HepG2 (cell line): ENCODE data around the gene KIAA1614. TPM values are rescaled to one million over a fixed set of nuclear protein-coding genes. Genes with fewer than 3 reads are reported as not detected.

ENCODE experiments used
- GTF3A ChIP-seq: sonication (generic); formaldehyde crosslinking; conservative IDR thresholded peaks from 2 replicates; pipeline ENCODE4 v1.4.0; 2020; ENCODE audit warnings: mild to moderate bottlenecking, missing genetic modification reagents
- HDAC1 ChIP-seq: sonication (generic); formaldehyde crosslinking; IDR thresholded peaks from 2 replicates; pipeline ENCODE4 v1.5.1; 2020; ENCODE audit warnings: mild to moderate bottlenecking, missing genetic modification reagents
- IKZF5 ChIP-seq: IDR thresholded peaks from 2 replicates; pipeline ENCODE4 v1.6.1; 2018; ENCODE audit warnings: missing genetic modification reagents, mild to moderate bottlenecking, missing compliant biosample characterization
- MYPOP ChIP-seq: sonication (generic); formaldehyde crosslinking; IDR thresholded peaks from 2 replicates; pipeline ENCODE4 v1.8.1; 2023; ENCODE audit warnings: mild to moderate bottlenecking, moderate library complexity, missing genetic modification reagents
- NRL ChIP-seq: sonication (generic); formaldehyde crosslinking; IDR thresholded peaks from 2 replicates; pipeline ENCODE4 v1.5.0; 2020; ENCODE audit warnings: missing genetic modification reagents, mild to moderate bottlenecking, moderate library complexity, borderline replicate concordance
- STAG1 ChIP-seq: sonication (generic); formaldehyde crosslinking; IDR thresholded peaks from 2 replicates; pipeline ENCODE4 v1.4.0; 2020; ENCODE audit warnings: missing genetic modification reagents
- TEF ChIP-seq: sonication (generic); formaldehyde crosslinking; IDR thresholded peaks from 2 replicates; pipeline ENCODE4 v1.5.0; 2020; ENCODE audit warnings: missing genetic modification reagents
- YEATS4 ChIP-seq: sonication (generic); formaldehyde crosslinking; IDR thresholded peaks from 2 replicates; pipeline ENCODE4 v1.4.0; 2020; ENCODE audit warnings: missing genetic modification reagents, borderline replicate concordance
- ZBTB7A ChIP-seq: sonication (generic); formaldehyde crosslinking; IDR thresholded peaks from 2 replicates; pipeline ENCODE4 v1.8.0; 2022; ENCODE audit warnings: mild to moderate bottlenecking, missing genetic modification reagents
- ZFYVE20 ChIP-seq: sonication (generic); formaldehyde crosslinking; IDR thresholded peaks from 2 replicates; pipeline ENCODE4 v1.8.0; 2023; ENCODE audit warnings: low read depth, mild to moderate bottlenecking, moderate library complexity, missing genetic modification reagents, borderline replicate concordance
- ZNF124 ChIP-seq: sonication (generic); formaldehyde crosslinking; IDR thresholded peaks from 2 replicates; pipeline ENCODE4 v1.4.0; 2020; ENCODE audit warnings: missing genetic modification reagents
- ZNF224 ChIP-seq: sonication (generic); formaldehyde crosslinking; IDR thresholded peaks from 2 replicates; pipeline ENCODE4 v1.5.0; 2020; ENCODE audit warnings: mild to moderate bottlenecking, missing genetic modification reagents
- ZNF234 ChIP-seq: sonication (generic); formaldehyde crosslinking; conservative IDR thresholded peaks from 2 replicates; pipeline ENCODE4 v1.5.1; 2020; ENCODE audit warnings: mild to moderate bottlenecking, missing genetic modification reagents
- ZNF383 ChIP-seq: sonication (generic); formaldehyde crosslinking; IDR thresholded peaks from 2 replicates; pipeline ENCODE4 v1.4.0; 2020; ENCODE audit warnings: missing genetic modification reagents, mild to moderate bottlenecking, borderline replicate concordance
- ZNF431 ChIP-seq: sonication (generic); formaldehyde crosslinking; IDR thresholded peaks from 2 replicates; pipeline ENCODE4 v1.9.0; 2022; ENCODE audit warnings: missing genetic modification reagents, low read depth, mild to moderate bottlenecking, borderline replicate concordance
- ZNF468 ChIP-seq: sonication (generic); formaldehyde crosslinking; IDR thresholded peaks from 2 replicates; pipeline ENCODE4 v1.8.0; 2022; ENCODE audit warnings: mild to moderate bottlenecking, moderate library complexity, missing genetic modification reagents
- ZNF709 ChIP-seq: sonication (generic); formaldehyde crosslinking; IDR thresholded peaks from 2 replicates; pipeline ENCODE4 v1.5.0; 2020; ENCODE audit warnings: mild to moderate bottlenecking, missing genetic modification reagents
- ZNF724P ChIP-seq: sonication (generic); formaldehyde crosslinking; IDR thresholded peaks from 2 replicates; pipeline ENCODE4 v1.8.0; 2022; ENCODE audit warnings: missing genetic modification reagents, borderline replicate concordance
- ZNF780A ChIP-seq: sonication (generic); formaldehyde crosslinking; IDR thresholded peaks from 2 replicates; pipeline ENCODE4 v1.8.0; 2022; ENCODE audit warnings: mild to moderate bottlenecking, missing genetic modification reagents, moderate library complexity
- ZNF792 ChIP-seq: IDR thresholded peaks from 2 replicates; pipeline ENCODE4 v1.6.1; 2016
- ZNF816 ChIP-seq: sonication (generic); formaldehyde crosslinking; IDR thresholded peaks from 2 replicates; pipeline ENCODE4 v1.8.0; 2022; ENCODE audit warnings: missing genetic modification reagents, mild to moderate bottlenecking, borderline replicate concordance
- polyA plus RNA-seq, 8 experiments: library from polyadenylated mRNA; depleted of rRNA in 3 of 8; stranded (reverse) in 7 of 8; unstranded in 1 of 8; fragments of >200 nt; fragmentation: Illumina TruSeq in 4 of 8; extraction: Trizol in 4 of 8; gene quantifications; 2 replicates each; pipeline versions ENCODE4 v1.2.1 to v1.2.3, GENCODE V29; 2011 to 2016; ENCODE audit warnings: low read depth in 4 of 8, missing spikeins in 1 of 8, mixed read lengths in 1 of 8; ENCODE audit not compliant: insufficient read depth in 1 of 8
- total RNA-seq, 5 experiments: library from RNA; depleted of rRNA; stranded (reverse); fragments of >200 nt; fragmentation: Illumina TruSeq; extraction: Trizol; gene quantifications; 2 replicates each; pipeline ENCODE4 v1.2.3, GENCODE V29; 2016; ENCODE audit warnings: low read depth in 1 of 5
- TF ChIP-seq, protein P1 (sequence below): sonication (generic); formaldehyde crosslinking; IDR thresholded peaks from 2 replicates; pipeline ENCODE4 v1.5.1; 2020; ENCODE audit warnings: missing genetic modification reagents, mild to moderate bottlenecking, borderline replicate concordance
- TF ChIP-seq, protein P2 (sequence below): sonication (generic); formaldehyde crosslinking; IDR thresholded peaks from 2 replicates; pipeline ENCODE4 v1.8.0; 2022; ENCODE audit warnings: missing genetic modification reagents, mild to moderate bottlenecking, inconsistent platforms, borderline replicate concordance

KIAA1614 gene
- total and polyA plus RNA-seq, 2 of the 13 experiments (the other 11 are each of a cell fraction or from before 2014, with no cell fraction given), result 0.15 to 0.77 TPM

GRCh38 chr1:180935326-180936109, 22.8 kb downstream of the KIAA1614 start (continued):
- TF ChIP-seq IKZF5 (CRISPR knock-in tag) (peak; percentile 70), ZNF724P (CRISPR knock-in tag) (no peak), TEF (CRISPR knock-in tag) (no peak), ZNF468 (CRISPR knock-in tag) (no peak), ZNF383 (CRISPR knock-in tag) (no peak), STAG1 (CRISPR knock-in tag) (no peak), NRL (CRISPR knock-in tag) (peak; percentile 21; the same call in 1 of the 2 replicates), ZNF234 (CRISPR knock-in tag) (no peak), YEATS4 (peak; percentile 61; the same call in 1 of the 2 replicates), MYPOP (CRISPR knock-in tag) (no peak), ZNF780A (CRISPR knock-in tag) (peak; percentile 42; the same call in 1 of the 2 replicates), ZNF792 (CRISPR knock-in tag) (peak; percentile 42; the same call in 1 of the 2 replicates), ZNF124 (CRISPR knock-in tag) (0 out of 2 replicates have a peak, but pooled peaks have one; percentile 45), GTF3A (no peak), ZNF431 (no peak), ZNF224 (CRISPR knock-in tag) (peak; percentile 65; the same call in 1 of the 2 replicates), ZNF709 (CRISPR knock-in tag) (peak; percentile 64; the same call in 1 of the 2 replicates), ZBTB7A (CRISPR knock-in tag) (no peak), ZNF816 (CRISPR knock-in tag) (no peak), ZFYVE20 (CRISPR knock-in tag) (no peak), HDAC1 (CRISPR knock-in tag) (peak; percentile 61)
- TF ChIP-seq, protein P1, sequence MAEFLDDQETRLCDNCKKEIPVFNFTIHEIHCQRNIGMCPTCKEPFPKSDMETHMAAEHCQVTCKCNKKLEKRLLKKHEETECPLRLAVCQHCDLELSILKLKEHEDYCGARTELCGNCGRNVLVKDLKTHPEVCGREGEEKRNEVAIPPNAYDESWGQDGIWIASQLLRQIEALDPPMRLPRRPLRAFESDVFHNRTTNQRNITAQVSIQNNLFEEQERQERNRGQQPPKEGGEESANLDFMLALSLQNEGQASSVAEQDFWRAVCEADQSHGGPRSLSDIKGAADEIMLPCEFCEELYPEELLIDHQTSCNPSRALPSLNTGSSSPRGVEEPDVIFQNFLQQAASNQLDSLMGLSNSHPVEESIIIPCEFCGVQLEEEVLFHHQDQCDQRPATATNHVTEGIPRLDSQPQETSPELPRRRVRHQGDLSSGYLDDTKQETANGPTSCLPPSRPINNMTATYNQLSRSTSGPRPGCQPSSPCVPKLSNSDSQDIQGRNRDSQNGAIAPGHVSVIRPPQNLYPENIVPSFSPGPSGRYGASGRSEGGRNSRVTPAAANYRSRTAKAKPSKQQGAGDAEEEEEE (CRISPR knock-in tag), result no peak; the same call in 1 of the 2 replicates
- TF ChIP-seq, protein P2, sequence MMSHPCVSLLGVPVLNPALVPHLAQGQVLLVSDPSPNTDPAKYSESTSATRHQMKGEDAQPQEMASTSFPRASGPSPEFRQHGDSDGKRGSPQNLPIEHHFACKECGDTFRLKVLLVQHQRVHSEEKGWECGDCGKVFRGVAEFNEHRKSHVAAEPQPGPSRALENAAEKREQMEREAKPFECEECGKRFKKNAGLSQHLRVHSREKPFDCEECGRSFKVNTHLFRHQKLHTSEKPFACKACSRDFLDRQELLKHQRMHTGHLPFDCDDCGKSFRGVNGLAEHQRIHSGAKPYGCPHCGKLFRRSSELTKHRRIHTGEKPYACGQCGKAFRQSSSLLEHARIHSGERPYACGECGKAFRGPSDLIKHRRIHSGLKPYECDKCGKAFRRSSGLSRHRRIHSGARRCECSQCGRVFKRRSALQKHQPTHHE (CRISPR knock-in tag), result no peak
